ENCODE data around the gene C12orf56.

C12orf56 gene

GRCh38 chr12:64390275-64390851 is at the start of gene C12orf56:
C12orf56 (minus strand) TSS chr12:64390758; CDS start chr12:64390565, 193 bp downstream.
- DNase-seq (ENCODE audit: low read depth): no peak

- DNase-seq (ENCODE audit: low read depth): no peak
Observed at GRCh38 chr12:64440100-64440499, 49.5 kb upstream of the C12orf56 start.

- DNase-seq (ENCODE audit: low read depth): no peak
Observed at GRCh38 chr12:64433915-64434314, 43.4 kb upstream of the C12orf56 start.

- DNase-seq (ENCODE audit: low read depth): no peak
Observed at GRCh38 chr12:64431791-64432190, 41.2 kb upstream of the C12orf56 start.

- DNase-seq (ENCODE audit: low read depth): no peak
Observed at GRCh38 chr12:64430886-64431285, 40.3 kb upstream of the C12orf56 start.

GRCh38 chr12:64428956-64429355 is 38.4 kb upstream of the C12orf56 start:
- DNase-seq (ENCODE audit: low read depth): no peak

GRCh38 chr12:64427988-64428387 is 37.4 kb upstream of the C12orf56 start:
- DNase-seq (ENCODE audit: low read depth): no peak

- DNase-seq (ENCODE audit: low read depth): no peak
Observed at GRCh38 chr12:64419696-64420095, 29.1 kb upstream of the C12orf56 start.

GRCh38 chr12:64418209-64418608 is 27.7 kb upstream of the C12orf56 start:
- no peak for DNase-seq (ENCODE audit: low read depth)

- no peak for DNase-seq (ENCODE audit: low read depth)
Observed at GRCh38 chr12:64413884-64414283, 23.3 kb upstream of the C12orf56 start.

GRCh38 chr12:64412459-64412858 is 21.9 kb upstream of the C12orf56 start:
- DNase-seq (ENCODE audit: low read depth): no peak

GRCh38 chr12:64411427-64411826 is 20.9 kb upstream of the C12orf56 start:
- DNase-seq (ENCODE audit: low read depth): no peak

GRCh38 chr12:64407342-64408223 is 17.0 kb upstream of the C12orf56 start:
- no peak for DNase-seq (ENCODE audit: low read depth)

GRCh38 chr12:64404470-64405256 is 14.1 kb upstream of the C12orf56 start:
- peak; percentile 24 for DNase-seq (ENCODE audit: low read depth)

- DNase-seq (ENCODE audit: low read depth): peak; percentile 92
Observed at GRCh38 chr12:64403707-64404469, 13.3 kb upstream of the C12orf56 start, which contains the start of gene XPOT. XPOT (plus strand) TSS chr12:64404392; CDS start chr12:64410036, 5,644 bp downstream.

- no peak for DNase-seq (ENCODE audit: low read depth)
Observed at GRCh38 chr12:64402181-64402580, 11.6 kb upstream of the C12orf56 start.

- peak; percentile 42 for DNase-seq (ENCODE audit: low read depth)
Observed at GRCh38 chr12:64400041-64400440, 9.5 kb upstream of the C12orf56 start.

- DNase-seq (ENCODE audit: low read depth): no peak
Observed at GRCh38 chr12:64395739-64396138, 5.2 kb upstream of the C12orf56 start.

GRCh38 chr12:64392221-64392620 is 1.7 kb upstream of the C12orf56 start:
- DNase-seq (ENCODE audit: low read depth): no peak

- DNase-seq (ENCODE audit: low read depth): no peak
Observed at GRCh38 chr12:64389154-64389553, 1.4 kb downstream of the C12orf56 start.

- DNase-seq (ENCODE audit: low read depth): no peak
Observed at GRCh38 chr12:64387197-64387816, 3.3 kb downstream of the C12orf56 start.

Measured in T-helper 22 cell (primary cell).